Stimulated activated CD8-positive, alpha-beta memory T cell treated with anti-CD3 and anti-CD28 coated beads, Interleukin-4, amount 100 ng/mL, for 4 hours (primary cell): ENCODE data around the gene VAV2.

Source experiments
- DNase-seq, 2 donors: peaks; one replicate each; pipeline ENCODE4 v3.0.0-alpha.2; 2020; ENCODE audit warnings: low read depth in 2 of 2, low spot score in 1 of 2

VAV2 gene

GRCh38 chr9:133733796-133734533 is 258.2 kb downstream of the VAV2 start:
- no peak for DNase-seq

- no peak for DNase-seq
Measured at GRCh38 chr9:133733421-133733795, 258.7 kb downstream of the VAV2 start.

GRCh38 chr9:133732639-133733408 is 259.3 kb downstream of the VAV2 start:
- no peak for DNase-seq

- no peak for DNase-seq
Measured at GRCh38 chr9:133731876-133732638, 260.1 kb downstream of the VAV2 start.

GRCh38 chr9:133730994-133731715 is 261.0 kb downstream of the VAV2 start:
- DNase-seq: no peak

- no peak for DNase-seq
Measured at GRCh38 chr9:133729617-133730281, 262.4 kb downstream of the VAV2 start.

GRCh38 chr9:133728856-133729616 is 263.1 kb downstream of the VAV2 start:
- no peak for DNase-seq

GRCh38 chr9:133727876-133728441 is 264.2 kb downstream of the VAV2 start:
- DNase-seq: no peak

- DNase-seq: no peak
Measured at GRCh38 chr9:133727277-133727875, 264.7 kb downstream of the VAV2 start.

- peak; percentile 29 to 40 for DNase-seq
Measured at GRCh38 chr9:133726401-133727276, 265.5 kb downstream of the VAV2 start.

GRCh38 chr9:133725886-133726285 is 266.2 kb downstream of the VAV2 start:
- DNase-seq: no peak

- no peak for DNase-seq
Measured at GRCh38 chr9:133718563-133719315, 273.4 kb downstream of the VAV2 start.

GRCh38 chr9:133717113-133718031 is 274.8 kb downstream of the VAV2 start:
- DNase-seq: no peak

GRCh38 chr9:133716564-133717112 is 275.5 kb downstream of the VAV2 start:
- DNase-seq: no peak

GRCh38 chr9:133715866-133716563 is 276.1 kb downstream of the VAV2 start:
- peak in 1 of 2 donors; percentile 12 for DNase-seq
